Measurements from ENCODE around the gene LXN. TPM values are rescaled to one million over a fixed set of nuclear protein-coding genes. Genes with fewer than 3 reads are reported as not detected.

LXN gene
- 9.5 TPM for total RNA-seq

GRCh38 chr3:158672215-158673176 lies at the start of gene LXN:
TSS of gene LXN (minus strand) at chr3:158672648. CDS start at chr3:158672478, 170 bp downstream.

GRCh38 chr3:158644345-158644908 lies 28.0 kb downstream of the LXN start, which contains the start of gene GFM1:
TSS of gene GFM1 (plus strand) at chr3:158644527. CDS start at chr3:158644635, 108 bp downstream.

Small RNAs within 50 kb of the gene (small RNA-seq; reads per million reads assigned to genes)
- gene AC025033.1, result not detected
- gene AC080013.6, result not detected

Other genes starting within 250 kb of the LXN start
- gene MLF1, start 101.5 kb downstream of the LXN start, total RNA-seq, result 72.9 TPM
- 77.3 TPM for gene GFM1, start 28.1 kb downstream of the LXN start, total RNA-seq
- 1.4 TPM for gene RARRES1, start 59.8 kb upstream of the LXN start, total RNA-seq
- gene MFSD1, start 129.4 kb upstream of the LXN start, total RNA-seq, result 47.7 TPM

Measured in diencephalon (tissue), 1 donor.